ENCODE measurements around the gene NEU3. TPM values are rescaled to one million over a fixed set of nuclear protein-coding genes. Genes with fewer than 3 reads are reported as not detected.
A peak's percentile ranks its signal among the peaks of the same experiment; 100 is the strongest.

NEU3 gene
- total RNA-seq = 13.2 and 16.5 TPM in 2 replicates

- ChIA-PET CTCF (interaction anchor here (0.6 to 1.6 kb wide), 4 partner anchors 34 to 252 kb away, joined by 3 to 4 read pairs (median 4); partner anchors contain the start of gene TPBGL), POLR2A (interaction anchor here (0.6 to 2.4 kb wide), 8 partner anchors 9 to 592 kb away, joined by 4 to 20 read pairs (median 6); partner anchors contain the start of genes SPCS2 and XRRA1)
- Mint-ChIP-seq H3K27ac (peak within 1 kb of the TSS; percentile 89), H3K4me3 (peak within 1 kb of the TSS; percentile 97), H3K36me3 (ENCODE audit: low read depth) (peaks cover 3% of the 10 kb centered on the region), H3K27me3 (no peaks in the 10 kb centered on the region), H3K4me1 (peaks cover 40% of the 10 kb centered on the region), H3K9me3 (no peaks in the 10 kb centered on the region)
- intact Hi-C loops (cut with micrococcal nuclease) = loop anchor here (1.0 to 2.0 kb wide), 2 partner anchors 39 to 496 kb away; partner anchors contain the start of genes LIPT2, SPCS2 and XRRA1
- ATAC-seq (ENCODE audit: low read depth) (peak; percentile 97), DNase-seq (peak; percentile 69)
- TF ChIP-seq CTCF (IDR thresholded peaks at IDR 0.05) = no peak
Observed at GRCh38 chr11:74988541-74989259, at the start of gene NEU3. NEU3 (plus strand) TSS chr11:74988933; CDS start chr11:74989061, 128 bp downstream.

- intact Hi-C loops (cut with micrococcal nuclease) = no loop called here
- no peak for TF ChIP-seq CTCF (IDR thresholded peaks at IDR 0.05)
- no peak overlapping the region for H3K27ac Mint-ChIP-seq
- peaks cover 85% of the 10 kb centered on the region for H3K36me3 Mint-ChIP-seq (ENCODE audit: low read depth)
- POLR2A ChIA-PET = no interaction called here
- CTCF ChIA-PET = interaction anchor here (1.8 kb wide), 1 partner anchor 12 kb away, joined by 6 read pairs; no protein-coding TSS in a partner anchor
- H3K9me3 Mint-ChIP-seq = no peaks in the 10 kb centered on the region
- ATAC-seq (ENCODE audit: low read depth) (no peak), DNase-seq (no peak)
- no peak overlapping the region for H3K4me3 Mint-ChIP-seq
- H3K27me3 Mint-ChIP-seq = no peaks in the 10 kb centered on the region
- peaks cover 15% of the 10 kb centered on the region for H3K4me1 Mint-ChIP-seq
Observed at GRCh38 chr11:74941492-74941891, 47.2 kb upstream of the NEU3 start.

GRCh38 chr11:74942073-74942759, 46.5 kb upstream of the NEU3 start:
- no peak overlapping the region for H3K27ac Mint-ChIP-seq
- TF ChIP-seq CTCF (IDR thresholded peaks at IDR 0.05) = no peak
- intact Hi-C loops (cut with micrococcal nuclease) = no loop called here

GRCh38 chr11:74948546-74948897, 40.2 kb upstream of the NEU3 start:
- peak overlapping the region; percentile 97 for H3K4me3 Mint-ChIP-seq
- CTCF ChIA-PET = no interaction called here
- intact Hi-C loops (cut with micrococcal nuclease) = loop anchor here (2.0 to 5.0 kb wide), 4 partner anchors 356 to 579 kb away; partner anchors contain the start of genes GDPD5, LIPT2, PGM2L1 and POLD3

More at GRCh38 chr11:74942073-74942759, 46.5 kb upstream of the NEU3 start:
- ATAC-seq (ENCODE audit: low read depth) (no peak), DNase-seq (no peak)
- CTCF ChIA-PET = no interaction called here
- H3K4me1 Mint-ChIP-seq = peaks cover 19% of the 10 kb centered on the region
- H3K9me3 Mint-ChIP-seq = no peaks in the 10 kb centered on the region
- POLR2A ChIA-PET = no interaction called here
- peaks cover 80% of the 10 kb centered on the region for H3K36me3 Mint-ChIP-seq (ENCODE audit: low read depth)
- H3K27me3 Mint-ChIP-seq = no peaks in the 10 kb centered on the region
- H3K4me3 Mint-ChIP-seq = no peak overlapping the region

More at GRCh38 chr11:74948546-74948897, 40.2 kb upstream of the NEU3 start:
- Mint-ChIP-seq H3K27me3 (no peaks in the 10 kb centered on the region), H3K4me1 (peaks cover 70% of the 10 kb centered on the region), H3K9me3 (no peaks in the 10 kb centered on the region), H3K36me3 (ENCODE audit: low read depth) (peaks cover 50% of the 10 kb centered on the region), H3K27ac (peak overlapping the region; percentile 97)
- DNase-seq (no peak), ATAC-seq (ENCODE audit: low read depth) (peak; percentile 3)
- TF ChIP-seq CTCF (IDR thresholded peaks at IDR 0.05) = no peak
- POLR2A ChIA-PET = interaction anchor here (0.9 to 1.6 kb wide), 4 partner anchors 11 to 455 kb away, joined by 3 to 20 read pairs (median 4); partner anchors contain the start of genes LIPT2 and NEU3

Measured in activated B cell treated with CpG ODN at 0.5 μM for 24 hours (primary cell).